Right lobe of liver (tissue), 6 donors: ENCODE measurements around the gene SPN. TPM values are rescaled to one million over a fixed set of nuclear protein-coding genes. Genes with fewer than 3 reads are reported as not detected.
"Not testable (repeated sequence)": the region's sequence is repeated elsewhere in the genome, so short reads cannot be mapped to it uniquely, and the experiment has no call there.

Source experiments
- ATAC-seq, 4 donors: fragments of 200-7000 bp; cut with Tn5 transposase; one replicate each; pipeline ENCODE4 v1.9.1; 2020; ENCODE audit warnings: mild to moderate bottlenecking in 4 of 4, moderate library complexity in 4 of 4
- DNase-seq, 3 donors: peaks; one replicate each; pipeline ENCODE4 v3.0.0-alpha.2; 2020
- H3K27ac ChIP-seq, 3 donors: fragments of 200-600 bp; one replicate each; pipeline ENCODE4 v1.8.0; 2022
- H3K27me3 ChIP-seq, 2 donors: fragments of 200-600 bp; one replicate each; pipeline ENCODE4 v1.8.0; 2022
- H3K36me3 ChIP-seq, 4 donors: fragments of 200-600 bp; sonication (generic) in 1 of 4; one replicate each; pipeline versions ENCODE4 v1.5.1 to v1.8.0; 2017 to 2022; ENCODE audit warnings: control low read depth in 1 of 4
- H3K4me1 ChIP-seq, 4 donors: fragments of 200-600 bp; sonication (generic) in 1 of 4; one replicate each; pipeline versions ENCODE4 v1.5.1 to v1.8.0; 2017 to 2022; ENCODE audit warnings: control low read depth in 1 of 4
- H3K4me3 ChIP-seq, 3 donors: fragments of 200-600 bp; one replicate each; pipeline ENCODE4 v1.8.0; 2022
- H3K9me3 ChIP-seq, 4 donors: fragments of 200-600 bp; sonication (generic) in 1 of 4; one replicate each; pipeline versions ENCODE4 v1.5.1 to v1.8.0; 2017 to 2022; ENCODE audit warnings: control low read depth in 1 of 4
- POLR2A ChIP-seq: fragments of 450-650 bp; IDR thresholded peaks from one replicate; pipeline ENCODE4 v1.6.1; 2017; ENCODE audit warnings: antibody characterized with exemption, mild to moderate bottlenecking
- WGBS: methylation state at CpG from one replicate; pipeline ENCODE4 v1.1.6; 2018; ENCODE audit warnings: low coverage, low lambda C conversion rate; ENCODE audit not compliant: insufficient coverage; ENCODE audit errors: missing lambda C conversion rate; 5-methylcytosine and 5-hydroxymethylcytosine counted together
- intact Hi-C, 2 donors: fragments of 100-400 bp; cut with DNase I; formaldehyde crosslinking; loops; one replicate each; pipeline versions ENCODE4 v1.11.2 to v1.14.1; 2022
- total RNA-seq, 6 experiments: library from RNA; depleted of rRNA in 2 of 6; stranded (reverse); fragments of >200 nt in 2 of 6; fragmentation: NEBNext Ultra II Directional in 3 of 6; extraction: Animal tissue kit (Norgen Biotek cat#: 25700) in 3 of 6; gene quantifications; one replicate each; pipeline versions ENCODE4 v1.1.0 to v1.2.4, GENCODE V29; 2016 to 2023
- TF ChIP-seq, protein P1 (sequence below), 4 donors: fragments of 200-600 bp in 3 of 4; fragments of 450-650 bp in 1 of 4; IDR thresholded peaks; one replicate each; pipeline versions ENCODE4 v1.5.1 to v1.8.0; 2016 to 2022; ENCODE audit warnings: antibody characterized with exemption in 4 of 4, mild to moderate bottlenecking in 2 of 4
- donor health status: DM: no; HTN: yes; CAD: no.
- donor health status: DM: no; HTN: no; CAD: no.
- donor health status: DM: no; HTN: no; CAD: no.
- donor health status: DM: no; HTN: yes; CAD: no.
- donor health status: DM: no; HTN: yes; CAD: no.

SPN gene
- total RNA-seq, 6 experiments from 2014 or later, result 0.60 to 3.3 (median 1.4) TPM

DNA sequence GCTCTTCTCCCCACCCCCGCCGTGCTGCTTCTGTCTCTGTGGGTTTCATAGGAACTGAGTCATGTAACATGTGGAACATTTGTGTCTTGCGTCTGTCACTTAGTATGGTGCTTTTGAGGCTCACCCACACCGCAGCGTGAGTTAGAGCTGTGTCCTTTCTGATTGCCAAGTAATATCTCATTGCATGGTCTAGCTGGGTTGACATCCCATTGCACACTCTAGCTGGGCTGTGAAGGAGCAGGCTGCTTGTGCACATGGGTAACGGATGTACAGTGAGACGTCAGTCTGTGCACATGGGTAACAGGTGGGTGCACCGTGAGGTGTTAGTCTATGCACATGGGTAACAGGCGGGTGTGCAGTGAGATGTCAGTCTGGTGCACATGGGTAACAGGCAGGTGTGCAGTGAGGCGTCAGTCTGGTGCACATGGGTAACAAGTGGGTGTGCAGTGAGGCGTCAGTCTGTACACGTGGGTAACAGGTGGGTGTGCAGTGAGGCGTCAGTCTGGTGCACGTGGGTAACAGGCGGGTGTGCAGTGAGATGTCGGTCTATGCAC is 36.2 kb upstream of the SPN start:
- H3K36me3 ChIP-seq, H3K27ac ChIP-seq, H3K4me1 ChIP-seq, DNase-seq, H3K9me3 ChIP-seq, H3K27me3 ChIP-seq, intact Hi-C loops, H3K4me3 ChIP-seq: not testable (repeated sequence)
- ATAC-seq, result peak; percentile 19 to 62 (median 48)
- WGBS, result 76% methylated on average over 7 of the region's 16 CpGs

DNA sequence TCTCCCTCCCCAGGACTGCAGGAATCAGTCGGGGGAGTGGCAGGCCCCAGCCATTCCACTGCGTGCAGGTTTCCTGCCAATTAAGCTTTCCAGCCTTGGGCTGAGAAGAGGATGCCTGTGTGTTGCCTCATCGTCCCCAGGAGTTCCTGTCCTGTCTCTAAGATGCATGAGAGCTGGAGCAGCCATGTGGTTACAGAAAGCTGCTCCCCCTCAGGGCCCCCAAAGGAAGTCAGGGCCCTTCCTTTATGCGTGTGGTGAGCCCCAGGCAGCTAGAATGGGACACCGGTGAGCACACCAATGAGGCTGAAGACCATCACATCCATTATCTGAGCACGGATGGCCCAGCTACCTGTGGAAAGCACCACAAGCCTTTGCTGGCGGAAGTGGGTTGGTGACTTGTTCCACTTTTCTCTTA is 35.4 kb upstream of the SPN start:
- H3K27me3 ChIP-seq, H3K4me3 ChIP-seq, H3K9me3 ChIP-seq, DNase-seq, H3K36me3 ChIP-seq, intact Hi-C loops, H3K27ac ChIP-seq, H3K4me1 ChIP-seq: not testable (repeated sequence)
- ATAC-seq, result peak in 1 of 4 donors; percentile 42
- WGBS, result no CpG with 5 or more reads among the region's 7 CpGs

DNA sequence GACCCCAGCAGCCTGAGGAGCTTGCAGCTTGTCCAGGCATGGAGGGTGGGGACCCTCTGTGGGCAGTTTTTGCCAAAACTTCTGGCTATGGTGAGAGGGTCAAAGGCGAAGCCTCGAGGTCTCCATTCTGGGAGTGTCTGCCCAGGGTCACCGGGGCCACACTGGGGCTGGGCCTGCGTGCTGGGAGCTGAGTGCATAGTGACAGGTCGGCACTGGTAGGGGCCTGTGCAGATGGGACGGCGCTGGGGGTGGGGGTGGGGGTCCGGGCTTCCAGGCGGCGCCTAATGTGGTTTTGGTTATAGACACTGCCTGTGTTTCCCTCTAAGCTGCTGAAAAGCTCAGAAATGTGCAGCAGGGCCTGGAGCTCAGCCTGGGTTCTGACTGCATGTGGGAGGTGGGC is 34.3 kb upstream of the SPN start:
- WGBS, result no CpG with 5 or more reads among the region's 10 CpGs
- intact Hi-C loops, H3K4me3 ChIP-seq, H3K27ac ChIP-seq, H3K9me3 ChIP-seq, H3K4me1 ChIP-seq, H3K36me3 ChIP-seq, DNase-seq, H3K27me3 ChIP-seq: not testable (repeated sequence)
- peak in 2 of 4 donors; percentile 8 to 18 for ATAC-seq

DNA sequence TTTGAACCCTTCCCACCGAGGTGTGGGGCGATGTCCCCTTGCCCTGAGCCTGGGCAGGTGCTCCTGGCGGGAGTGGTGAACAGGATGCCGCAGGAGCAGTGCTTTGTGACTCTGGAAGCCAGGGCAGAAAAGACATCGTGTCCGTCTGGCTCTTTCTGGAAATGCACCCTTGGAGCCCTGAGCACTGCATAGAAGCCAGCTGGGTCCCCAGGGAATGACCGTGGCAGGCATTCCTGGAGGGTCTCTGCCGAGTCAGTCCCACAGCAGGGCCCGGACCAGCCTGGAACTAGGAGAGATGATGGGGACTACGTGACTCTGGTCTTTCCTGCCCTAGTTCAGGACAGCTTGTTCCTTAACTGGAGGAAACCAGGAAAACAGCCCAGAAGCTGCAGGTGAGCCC is 33.7 kb upstream of the SPN start:
- 80% methylated on average over 1 of the region's 10 CpGs for WGBS

DNA sequence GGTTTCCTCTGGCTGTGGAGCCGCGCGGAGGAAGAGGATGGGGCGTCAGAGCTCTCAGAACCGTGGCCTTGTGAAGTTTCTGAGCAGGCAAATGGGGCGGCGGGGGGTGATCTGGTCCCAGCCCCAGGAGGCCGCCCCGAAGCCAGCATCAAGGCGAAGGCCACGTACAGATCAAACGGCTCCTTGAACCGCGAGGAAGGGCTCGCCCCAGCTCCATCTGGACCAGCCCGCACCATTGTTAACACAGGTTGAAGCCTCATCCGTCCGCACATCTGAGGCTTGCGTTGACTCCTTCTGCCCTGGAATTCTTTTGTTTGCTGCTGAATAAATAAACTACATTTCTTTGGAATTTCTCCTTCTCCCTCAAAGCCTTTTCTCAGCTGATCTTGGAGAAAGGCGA is 31.4 kb upstream of the SPN start:
- WGBS, result 93% methylated on average over 5 of the region's 20 CpGs
- DNase-seq, H3K9me3 ChIP-seq, H3K36me3 ChIP-seq, ATAC-seq, intact Hi-C loops, H3K27me3 ChIP-seq, H3K27ac ChIP-seq, H3K4me3 ChIP-seq, H3K4me1 ChIP-seq: not testable (repeated sequence)

More for the DNA sequence above, 33.7 kb upstream of the SPN start:
- H3K4me1 ChIP-seq, H3K36me3 ChIP-seq, H3K9me3 ChIP-seq, DNase-seq, H3K4me3 ChIP-seq, H3K27me3 ChIP-seq, intact Hi-C loops, H3K27ac ChIP-seq: not testable (repeated sequence)
- ATAC-seq, result peak in 1 of 4 donors; percentile 15

DNA sequence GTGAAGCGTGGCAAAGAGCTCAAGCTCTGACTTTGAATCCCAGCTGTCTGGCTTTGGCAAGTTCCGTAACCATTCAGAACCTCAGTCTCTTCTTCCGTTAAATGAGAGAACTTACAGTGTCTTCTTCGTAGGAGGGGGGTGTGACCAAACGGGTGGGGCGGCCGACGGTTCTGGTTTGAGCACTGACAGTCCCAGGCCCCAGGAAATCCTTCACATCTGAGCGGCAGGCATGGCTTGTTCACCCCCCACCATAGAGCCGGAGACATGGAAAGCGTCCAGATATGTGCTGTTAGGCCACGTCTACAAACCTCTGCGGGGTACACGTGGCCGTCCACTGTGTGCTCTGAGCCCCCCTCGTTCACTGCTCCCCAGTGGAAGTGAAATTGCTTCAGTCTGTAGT is 27.1 kb upstream of the SPN start:
- H3K4me1 ChIP-seq, H3K36me3 ChIP-seq, H3K27ac ChIP-seq, H3K27me3 ChIP-seq, intact Hi-C loops, H3K4me3 ChIP-seq, DNase-seq, H3K9me3 ChIP-seq: not testable (repeated sequence)
- ATAC-seq, result peak in 1 of 4 donors; percentile 17
- WGBS, result no CpG with 5 or more reads among the region's 16 CpGs

DNA sequence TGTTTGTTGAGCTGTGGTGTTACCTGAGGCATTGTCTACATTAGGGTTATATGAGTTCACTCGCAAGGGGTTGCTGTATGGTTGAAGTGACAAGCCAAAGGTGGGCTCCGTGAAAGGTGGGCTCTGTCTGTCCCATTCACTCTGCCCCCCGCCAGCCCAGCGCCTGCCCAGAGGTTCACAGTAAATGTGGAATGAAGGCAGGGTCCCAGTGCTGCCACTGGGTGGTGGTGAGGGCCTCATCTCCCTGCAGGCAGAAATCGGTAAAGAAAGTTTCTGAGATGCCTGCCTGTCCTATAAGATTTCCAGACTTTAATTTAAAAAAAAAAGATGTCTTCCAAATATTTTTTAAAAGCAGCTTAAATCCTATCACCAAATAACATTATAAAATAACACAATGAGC is 26.7 kb upstream of the SPN start:
- H3K4me3 ChIP-seq, H3K9me3 ChIP-seq, DNase-seq, H3K4me1 ChIP-seq, H3K36me3 ChIP-seq, intact Hi-C loops, H3K27ac ChIP-seq, H3K27me3 ChIP-seq: not testable (repeated sequence)
- WGBS, result 33% methylated on average over 1 of the region's 5 CpGs
- ATAC-seq, result peak in 1 of 4 donors; percentile 34

DNA sequence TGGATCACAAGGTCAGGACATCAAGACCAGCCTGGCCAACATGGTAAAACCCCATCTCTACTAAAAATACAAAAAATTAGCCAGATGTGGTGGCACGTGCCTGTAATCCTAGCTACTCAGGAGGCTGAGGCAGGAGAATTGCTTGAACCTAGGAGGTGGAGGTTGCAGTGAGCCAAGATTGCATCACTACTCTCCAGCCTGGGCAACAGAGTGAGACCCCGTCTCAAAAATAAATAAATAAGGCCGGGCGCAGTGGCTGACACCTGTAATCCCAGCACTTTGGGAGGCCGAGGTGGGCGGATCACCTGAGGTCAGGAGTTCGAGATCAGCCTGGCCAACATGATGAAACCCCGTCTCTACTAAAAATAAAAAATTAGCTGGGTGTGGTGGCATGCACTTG is 24.3 kb upstream of the SPN start:
- ATAC-seq, H3K27me3 ChIP-seq, H3K36me3 ChIP-seq, H3K4me3 ChIP-seq, H3K4me1 ChIP-seq, intact Hi-C loops, H3K27ac ChIP-seq, H3K9me3 ChIP-seq, DNase-seq: not testable (repeated sequence)
- 95% methylated on average over 8 of the region's 8 CpGs for WGBS

DNA sequence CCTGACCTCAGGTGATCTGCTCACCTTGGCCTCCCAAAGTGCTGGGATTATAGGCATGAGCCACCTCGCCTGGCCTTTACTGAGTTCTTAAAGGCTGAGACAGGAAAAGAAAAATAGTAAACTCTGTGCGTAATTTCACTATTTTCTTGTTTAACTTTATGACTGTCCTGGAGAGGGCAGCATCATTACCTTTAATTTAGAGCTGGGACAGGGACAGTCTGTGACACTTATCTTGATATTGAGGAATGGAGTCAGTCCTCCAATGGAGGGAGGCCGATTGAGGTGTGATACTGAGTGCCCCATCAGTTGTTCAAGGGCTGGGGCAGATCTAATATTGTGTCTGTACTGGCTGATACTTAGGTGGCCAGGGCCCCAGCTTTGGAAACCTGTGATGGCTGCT is 21.5 kb upstream of the SPN start:
- 29% methylated on average over 3 of the region's 3 CpGs for WGBS
- ATAC-seq, result peak; percentile 57 to 82 (median 64)
- TF ChIP-seq, protein P1, sequence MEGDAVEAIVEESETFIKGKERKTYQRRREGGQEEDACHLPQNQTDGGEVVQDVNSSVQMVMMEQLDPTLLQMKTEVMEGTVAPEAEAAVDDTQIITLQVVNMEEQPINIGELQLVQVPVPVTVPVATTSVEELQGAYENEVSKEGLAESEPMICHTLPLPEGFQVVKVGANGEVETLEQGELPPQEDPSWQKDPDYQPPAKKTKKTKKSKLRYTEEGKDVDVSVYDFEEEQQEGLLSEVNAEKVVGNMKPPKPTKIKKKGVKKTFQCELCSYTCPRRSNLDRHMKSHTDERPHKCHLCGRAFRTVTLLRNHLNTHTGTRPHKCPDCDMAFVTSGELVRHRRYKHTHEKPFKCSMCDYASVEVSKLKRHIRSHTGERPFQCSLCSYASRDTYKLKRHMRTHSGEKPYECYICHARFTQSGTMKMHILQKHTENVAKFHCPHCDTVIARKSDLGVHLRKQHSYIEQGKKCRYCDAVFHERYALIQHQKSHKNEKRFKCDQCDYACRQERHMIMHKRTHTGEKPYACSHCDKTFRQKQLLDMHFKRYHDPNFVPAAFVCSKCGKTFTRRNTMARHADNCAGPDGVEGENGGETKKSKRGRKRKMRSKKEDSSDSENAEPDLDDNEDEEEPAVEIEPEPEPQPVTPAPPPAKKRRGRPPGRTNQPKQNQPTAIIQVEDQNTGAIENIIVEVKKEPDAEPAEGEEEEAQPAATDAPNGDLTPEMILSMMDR (IDR thresholded peaks at IDR 0.05), result peak in 3 of 4 donors; percentile 25 to 38 (median 31)
- TF ChIP-seq POLR2A, result no peak

More for the DNA sequence above, 21.5 kb upstream of the SPN start:
- intact Hi-C loops, result no loop called here
- H3K9me3 ChIP-seq, result no peaks in the 10 kb centered on the region
- no peak for DNase-seq
- H3K27me3 ChIP-seq, result no peaks in the 10 kb centered on the region
- no peaks in the 10 kb centered on the region for H3K4me1 ChIP-seq
- no peak overlapping the region for H3K27ac ChIP-seq
- no peak overlapping the region for H3K4me3 ChIP-seq
- no peaks in the 10 kb centered on the region for H3K36me3 ChIP-seq
